Aorta (tissue), 5 donors: ENCODE results near the gene PLA2G4D. TPM values are rescaled to one million over a fixed set of nuclear protein-coding genes. Genes with fewer than 3 reads are reported as not detected.

Source experiments
- ATAC-seq: fragments of 200-7000 bp; cut with Tn5 transposase; one replicate; pipeline ENCODE4 v1.9.1; 2022; ENCODE audit warnings: moderate library complexity; ENCODE audit not compliant: low FRiP score
- DNase-seq, 2 donors: peaks; one replicate each; pipeline ENCODE4 v3.0.0-alpha.2; 2020
- H3K27ac ChIP-seq, 2 donors: one replicate each; pipeline ENCODE4 v1.5.1; 2013; ENCODE audit warnings: low read length in 2 of 2, mild to moderate bottlenecking in 2 of 2, moderate library complexity in 2 of 2, control low read depth in 1 of 2, inconsistent platforms in 1 of 2, low read depth in 1 of 2
- H3K27me3 ChIP-seq, 2 donors: one replicate each; pipeline ENCODE4 v1.6.1; 2013; ENCODE audit warnings: control low read depth in 1 of 2, low read length in 1 of 2, mild to moderate bottlenecking in 1 of 2, moderate library complexity in 1 of 2; ENCODE audit not compliant: insufficient read depth in 2 of 2, control insufficient read depth in 1 of 2
- H3K36me3 ChIP-seq, 2 donors: one replicate each; pipeline ENCODE4 v1.6.1; 2013; ENCODE audit warnings: control low read depth in 1 of 2, low read length in 1 of 2, mild to moderate bottlenecking in 1 of 2; ENCODE audit not compliant: insufficient read depth in 2 of 2, control insufficient read depth in 1 of 2
- H3K4me1 ChIP-seq, 2 donors: one replicate each; pipeline ENCODE4 v1.6.1; 2013; ENCODE audit warnings: low read length in 2 of 2, control low read depth in 1 of 2, mild to moderate bottlenecking in 1 of 2, moderate library complexity in 1 of 2; ENCODE audit not compliant: insufficient read depth in 2 of 2, control insufficient read depth in 1 of 2
- H3K4me3 ChIP-seq, 2 donors: one replicate each; pipeline ENCODE4 v1.5.1; 2013; ENCODE audit warnings: low read length in 2 of 2, control low read depth in 1 of 2, mild to moderate bottlenecking in 1 of 2
- H3K9me3 ChIP-seq: one replicate; pipeline ENCODE4 v1.6.1; 2013; ENCODE audit warnings: mild to moderate bottlenecking, low read length; ENCODE audit not compliant: control insufficient read depth
- WGBS, 2 donors: extraction: QIAGEN DNeasy Blood & Tissue Kit; methylation state at CpG; one replicate each; pipeline ENCODE4 v1.1.7; 2013; 5-methylcytosine and 5-hydroxymethylcytosine counted together
- intact Hi-C, 2 donors: fragments of 100-400 bp; cut with DNase I; formaldehyde crosslinking; loops; one replicate each; pipeline versions ENCODE4 v1.14.2 to v1.15.0; 2022
- polyA plus RNA-seq, 2 donors: library from polyadenylated mRNA; stranded (reverse); fragments of 200-250 nt; gene quantifications; one replicate each; pipeline ENCODE4 v1.2.3, GENCODE V29; 2013
- total RNA-seq, 2 donors: library from RNA; stranded (reverse); fragmentation: NEBNext Ultra II Directional; extraction: Animal tissue kit (Norgen Biotek cat#: 25700); gene quantifications; one replicate each; pipeline ENCODE4 v1.2.1, GENCODE V29; 2021
- donor health status: healthy with polysubstance abuse.
- donor health status: Bipolar disorder and iron deficiency.
- donor health status: DM: no; HTN: no; CAD: no.
- donor health status: DM: no; HTN: no; CAD: no.
- donor health status: DM: yes; HTN: yes; CAD: no.

Gene PLA2G4D
- total and polyA plus RNA-seq, 4 donors = not detected

GRCh38 chr15:42084465-42085235 is 9.7 kb downstream of the PLA2G4D start:
- H3K27ac ChIP-seq = no peak overlapping the region
- H3K9me3 ChIP-seq = no peaks in the 10 kb centered on the region
- intact Hi-C loops = no loop called here
- DNase-seq (peak; percentile 75 to 91), ATAC-seq (peak; percentile 85)
- 27 to 28% methylated on average over 27 to 29 of the region's 29 CpGs for WGBS, 2 donors
- H3K27me3 ChIP-seq = no peaks in the 10 kb centered on the region
- no peaks in the 10 kb centered on the region for H3K36me3 ChIP-seq
- H3K4me3 ChIP-seq = no peak overlapping the region
- H3K4me1 ChIP-seq = no peaks in the 10 kb centered on the region

GRCh38 chr15:42083916-42084315 is 10.4 kb downstream of the PLA2G4D start:
- no peaks in the 10 kb centered on the region for H3K27me3 ChIP-seq
- H3K4me1 ChIP-seq = no peaks in the 10 kb centered on the region
- DNase-seq (no peak), ATAC-seq (no peak)
- H3K36me3 ChIP-seq = no peaks in the 10 kb centered on the region
- H3K9me3 ChIP-seq = no peaks in the 10 kb centered on the region
- H3K4me3 ChIP-seq = no peak overlapping the region
- 84% methylated on average over 13 of the region's 13 CpGs for WGBS, 2 donors
- no peak overlapping the region for H3K27ac ChIP-seq
- intact Hi-C loops = no loop called here

- no peak for ATAC-seq
- intact Hi-C loops = no loop called here
- H3K4me1 ChIP-seq = no peaks in the 10 kb centered on the region
- H3K9me3 ChIP-seq = no peaks in the 10 kb centered on the region
- no peak overlapping the region for H3K27ac ChIP-seq
- H3K4me3 ChIP-seq = no peak overlapping the region
- no peaks in the 10 kb centered on the region for H3K36me3 ChIP-seq
- H3K27me3 ChIP-seq = no peaks in the 10 kb centered on the region
- no peak for DNase-seq
- WGBS, 2 donors = 91 to 95% methylated on average over 3 of the region's 3 CpGs
Observed at GRCh38 chr15:42083605-42083908, 10.8 kb downstream of the PLA2G4D start.

GRCh38 chr15:42082823-42083604 is 11.3 kb downstream of the PLA2G4D start:
- Histone ChIP-seq H3K27ac (no peak overlapping the region), H3K4me1 (no peaks in the 10 kb centered on the region), H3K36me3 (no peaks in the 10 kb centered on the region), H3K27me3 (no peaks in the 10 kb centered on the region), H3K9me3 (no peaks in the 10 kb centered on the region), H3K4me3 (no peak overlapping the region)
- ATAC-seq = no peak
- intact Hi-C loops = no loop called here
- no peak for DNase-seq
- WGBS, 2 donors = 90 to 92% methylated on average over 14 to 17 of the region's 17 CpGs

GRCh38 chr15:42082141-42082540 is 12.2 kb downstream of the PLA2G4D start:
- intact Hi-C loops = no loop called here
- Histone ChIP-seq H3K36me3 (no peaks in the 10 kb centered on the region), H3K4me1 (no peaks in the 10 kb centered on the region), H3K9me3 (no peaks in the 10 kb centered on the region), H3K27me3 (no peaks in the 10 kb centered on the region), H3K4me3 (no peak overlapping the region), H3K27ac (no peak overlapping the region)
- DNase-seq = no peak
- no peak for ATAC-seq
- WGBS, 2 donors = 98 to 100% methylated on average over 1 of the region's 1 CpG

GRCh38 chr15:42080919-42081830 is 13.2 kb downstream of the PLA2G4D start:
- WGBS, 2 donors = 87 to 88% methylated on average over 11 of the region's 11 CpGs
- H3K4me1 ChIP-seq = no peaks in the 10 kb centered on the region
- intact Hi-C loops = no loop called here
- no peak overlapping the region for H3K27ac ChIP-seq
- no peaks in the 10 kb centered on the region for H3K27me3 ChIP-seq
- no peaks in the 10 kb centered on the region for H3K9me3 ChIP-seq
- ATAC-seq (peak; percentile 11), DNase-seq (no peak)
- H3K36me3 ChIP-seq = no peaks in the 10 kb centered on the region
- H3K4me3 ChIP-seq = no peak overlapping the region

- ATAC-seq (no peak), DNase-seq (no peak)
- intact Hi-C loops = no loop called here
- Histone ChIP-seq H3K27me3 (no peaks in the 10 kb centered on the region), H3K9me3 (no peaks in the 10 kb centered on the region), H3K4me3 (no peak overlapping the region), H3K4me1 (no peaks in the 10 kb centered on the region), H3K36me3 (no peaks in the 10 kb centered on the region), H3K27ac (no peak overlapping the region)
- WGBS, 2 donors = 44 to 48% methylated on average over 18 of the region's 18 CpGs
Observed at GRCh38 chr15:42080186-42080918, 14.0 kb downstream of the PLA2G4D start.

GRCh38 chr15:42079401-42079908 is 14.9 kb downstream of the PLA2G4D start:
- no peaks in the 10 kb centered on the region for H3K27me3 ChIP-seq
- ATAC-seq (no peak), DNase-seq (no peak)
- intact Hi-C loops = no loop called here
- no peaks in the 10 kb centered on the region for H3K36me3 ChIP-seq
- no peaks in the 10 kb centered on the region for H3K4me1 ChIP-seq
- H3K4me3 ChIP-seq = no peak overlapping the region
- no peak overlapping the region for H3K27ac ChIP-seq
- WGBS, 2 donors = 66 to 69% methylated on average over 31 of the region's 31 CpGs
- H3K9me3 ChIP-seq = no peaks in the 10 kb centered on the region
